Fibroblast of skin of abdomen (primary cell): ENCODE data around the gene TTC31.

Experiments used
- DNase-seq: peaks from one replicate; pipeline ENCODE4 v3.0.0-alpha.2; 2013

TTC31 gene

GRCh38 chr2:74505448-74506246, 22.8 kb downstream of the TTC31 start:
- no peak for DNase-seq

GRCh38 chr2:74507145-74507925, 24.5 kb downstream of the TTC31 start, which contains the start of gene PCGF1:
Gene PCGF1 (minus strand): TSS chr2:74507695. CDS start chr2:74507668, 27 bp downstream.
- DNase-seq = peak; percentile 98

- DNase-seq = peak; percentile 87
These were observed 25.1 kb downstream of the TTC31 start for GRCh38 chr2:74507926-74508520.

- DNase-seq = no peak
These were observed 27.4 kb downstream of the TTC31 start for GRCh38 chr2:74510272-74510671.

- no peak for DNase-seq
These were observed 28.5 kb downstream of the TTC31 start for GRCh38 chr2:74511104-74511989.

- no peak for DNase-seq
These were observed 30.1 kb downstream of the TTC31 start for GRCh38 chr2:74512744-74513604.

GRCh38 chr2:74513605-74514367, 30.9 kb downstream of the TTC31 start:
- DNase-seq = no peak

GRCh38 chr2:74514368-74515270, 31.7 kb downstream of the TTC31 start, which contains the start of gene TLX2:
Gene TLX2 (plus strand): TSS chr2:74514450. CDS start chr2:74514807, 357 bp downstream.
- no peak for DNase-seq

GRCh38 chr2:74515271-74515980, 32.5 kb downstream of the TTC31 start:
- DNase-seq = no peak

- peak; percentile 57 for DNase-seq
These were observed 33.2 kb downstream of the TTC31 start for GRCh38 chr2:74515981-74516633.

GRCh38 chr2:74516650-74517049, 33.8 kb downstream of the TTC31 start:
- DNase-seq = no peak

GRCh38 chr2:74522516-74522915, 39.6 kb downstream of the TTC31 start:
- no peak for DNase-seq

- no peak for DNase-seq
These were observed 41.1 kb downstream of the TTC31 start for GRCh38 chr2:74524005-74524404.

- no peak for DNase-seq
These were observed 42.3 kb downstream of the TTC31 start for GRCh38 chr2:74524955-74525716.

- peak; percentile 29 for DNase-seq
These were observed 43.1 kb downstream of the TTC31 start, which contains the start of gene DQX1 for GRCh38 chr2:74525717-74526648. Gene DQX1 (minus strand): TSS chr2:74526231. CDS start chr2:74525729, 502 bp downstream.
